Measurements from ENCODE around the gene TNFRSF8. TPM values are rescaled to one million over a fixed set of nuclear protein-coding genes. Genes with fewer than 3 reads are reported as not detected.

TNFRSF8 gene
- total and polyA plus RNA-seq, 9 of the 15 experiments (the other 6 are each of a cell fraction or from before 2014, with no cell fraction given) = 3.5 to 38.4 (median 17.1) TPM

DNA sequence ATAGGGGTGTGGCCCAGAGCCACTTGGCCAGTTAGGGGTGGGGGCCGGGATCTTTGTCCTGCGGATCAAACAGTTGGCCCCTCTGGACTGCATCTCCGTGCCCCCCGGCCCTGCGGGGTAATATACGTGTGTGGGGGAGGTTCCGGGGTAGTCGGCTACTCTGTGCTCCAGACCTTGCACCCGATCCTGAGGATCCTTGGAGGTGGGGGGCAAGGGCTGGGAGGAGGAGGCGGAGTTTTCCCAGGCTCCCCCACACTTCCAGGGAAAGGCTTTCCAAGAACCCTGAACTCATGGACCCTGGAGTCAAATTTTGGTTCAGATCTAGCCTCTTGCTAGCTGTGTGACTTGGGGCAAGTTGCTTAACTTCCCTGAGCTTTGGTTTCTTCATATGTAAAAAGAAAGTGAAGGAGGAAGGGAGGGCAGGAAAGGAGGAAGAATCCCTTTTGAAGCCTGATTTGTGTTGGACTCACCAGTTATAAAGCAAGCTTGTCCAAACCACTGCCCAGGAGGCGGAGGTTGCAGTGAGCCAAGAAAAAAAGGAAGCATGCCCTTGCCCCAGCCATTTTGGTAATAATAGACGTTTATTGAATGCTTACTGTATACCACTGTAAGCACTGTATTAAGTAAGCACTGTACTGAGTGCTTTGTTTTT is 43.1 kb upstream of the TNFRSF8 start (continued):
- TF ChIP-seq HNRNPK (IDR thresholded peaks at IDR 0.05; ENCODE audit: low read depth, low read length, poor library complexity, severe bottlenecking) (no peak), ETV5 (CRISPR knock-in tag; IDR thresholded peaks at IDR 0.05; ENCODE audit: low read depth) (peak; percentile 6; the same call in 1 of the 2 replicates), CEBPB (tag; IDR thresholded peaks at IDR 0.05) (no peak), ILF3 (IDR thresholded peaks at IDR 0.05; ENCODE audit: borderline replicate concordance) (no peak), ARNT (IDR thresholded peaks at IDR 0.05) (peak in 1 of 2 experiments; percentile 34; a peak in 1 of 4 replicates), NONO (IDR thresholded peaks at IDR 0.05; ENCODE audit: low read depth in 2 of 2, low read length in 1 of 2) (no peak), TBP (optimal IDR thresholded peaks at IDR 0.05; ENCODE audit: low read depth, low read length) (no peak)
- TF ChIP-seq, protein P1, sequence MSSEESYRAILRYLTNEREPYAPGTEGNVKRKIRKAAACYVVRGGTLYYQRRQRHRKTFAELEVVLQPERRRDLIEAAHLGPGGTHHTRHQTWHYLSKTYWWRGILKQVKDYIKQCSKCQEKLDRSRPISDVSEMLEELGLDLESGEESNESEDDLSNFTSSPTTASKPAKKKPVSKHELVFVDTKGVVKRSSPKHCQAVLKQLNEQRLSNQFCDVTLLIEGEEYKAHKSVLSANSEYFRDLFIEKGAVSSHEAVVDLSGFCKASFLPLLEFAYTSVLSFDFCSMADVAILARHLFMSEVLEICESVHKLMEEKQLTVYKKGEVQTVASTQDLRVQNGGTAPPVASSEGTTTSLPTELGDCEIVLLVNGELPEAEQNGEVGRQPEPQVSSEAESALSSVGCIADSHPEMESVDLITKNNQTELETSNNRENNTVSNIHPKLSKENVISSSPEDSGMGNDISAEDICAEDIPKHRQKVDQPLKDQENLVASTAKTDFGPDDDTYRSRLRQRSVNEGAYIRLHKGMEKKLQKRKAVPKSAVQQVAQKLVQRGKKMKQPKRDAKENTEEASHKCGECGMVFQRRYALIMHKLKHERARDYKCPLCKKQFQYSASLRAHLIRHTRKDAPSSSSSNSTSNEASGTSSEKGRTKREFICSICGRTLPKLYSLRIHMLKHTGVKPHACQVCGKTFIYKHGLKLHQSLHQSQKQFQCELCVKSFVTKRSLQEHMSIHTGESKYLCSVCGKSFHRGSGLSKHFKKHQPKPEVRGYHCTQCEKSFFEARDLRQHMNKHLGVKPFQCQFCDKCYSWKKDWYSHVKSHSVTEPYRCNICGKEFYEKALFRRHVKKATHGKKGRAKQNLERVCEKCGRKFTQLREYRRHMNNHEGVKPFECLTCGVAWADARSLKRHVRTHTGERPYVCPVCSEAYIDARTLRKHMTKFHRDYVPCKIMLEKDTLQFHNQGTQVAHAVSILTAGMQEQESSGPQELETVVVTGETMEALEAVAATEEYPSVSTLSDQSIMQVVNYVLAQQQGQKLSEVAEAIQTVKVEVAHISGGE (CRISPR knock-in tag; IDR thresholded peaks at IDR 0.05) = 0 out of 6 replicates have a peak, but pooled peaks of 1 of the 3 experiments have one; percentile 18
- TF ChIP-seq, protein P2, sequence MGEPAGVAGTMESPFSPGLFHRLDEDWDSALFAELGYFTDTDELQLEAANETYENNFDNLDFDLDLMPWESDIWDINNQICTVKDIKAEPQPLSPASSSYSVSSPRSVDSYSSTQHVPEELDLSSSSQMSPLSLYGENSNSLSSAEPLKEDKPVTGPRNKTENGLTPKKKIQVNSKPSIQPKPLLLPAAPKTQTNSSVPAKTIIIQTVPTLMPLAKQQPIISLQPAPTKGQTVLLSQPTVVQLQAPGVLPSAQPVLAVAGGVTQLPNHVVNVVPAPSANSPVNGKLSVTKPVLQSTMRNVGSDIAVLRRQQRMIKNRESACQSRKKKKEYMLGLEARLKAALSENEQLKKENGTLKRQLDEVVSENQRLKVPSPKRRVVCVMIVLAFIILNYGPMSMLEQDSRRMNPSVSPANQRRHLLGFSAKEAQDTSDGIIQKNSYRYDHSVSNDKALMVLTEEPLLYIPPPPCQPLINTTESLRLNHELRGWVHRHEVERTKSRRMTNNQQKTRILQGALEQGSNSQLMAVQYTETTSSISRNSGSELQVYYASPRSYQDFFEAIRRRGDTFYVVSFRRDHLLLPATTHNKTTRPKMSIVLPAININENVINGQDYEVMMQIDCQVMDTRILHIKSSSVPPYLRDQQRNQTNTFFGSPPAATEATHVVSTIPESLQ (CRISPR knock-in tag; IDR thresholded peaks at IDR 0.05) = no peak
